HCT116 (cell line): ENCODE data around the gene EDN2. TPM values are rescaled to one million over a fixed set of nuclear protein-coding genes. Genes with fewer than 3 reads are reported as not detected.
A peak's percentile ranks its signal among the peaks of the same experiment; 100 is the strongest.

Experiments
- ATAC-seq: fragments of 200-7000 bp; cut with Tn5 transposase; 2 replicates; pipeline ENCODE4 v1.9.1; 2020; ENCODE audit warnings: mild to moderate bottlenecking, moderate library complexity
- BruUV-seq: library from RNA; stranded (reverse); fragments of 400-500 nt; replicated peaks from 2 replicates; lab custom pipeline; 2021; lab: Mats Ljungman, UMichigan
- CTCF ChIA-PET: fragments of 300-600 bp; sonication (Branson Sonifier 250); formaldehyde crosslinking; loops from one replicate; lab custom pipeline; 2021; ENCODE audit warnings: antibody characterized with exemption; lab: Charles Lee
- POLR2A ChIA-PET: fragments of 300-600, 350-600 bp; sonication (Branson Sonifier 250); formaldehyde crosslinking; loops from one replicate; lab custom pipeline; 2021; ENCODE audit warnings: antibody characterized with exemption; lab: Charles Lee
- RAD21 ChIA-PET, 2 experiments: fragments of 300-600 bp; sonication (Branson Sonifier 250); formaldehyde crosslinking; loops; one replicate each; lab custom pipeline; 2023; ENCODE audit warnings: low total read pairs in 2 of 2; ENCODE audit not compliant: uncharacterized antibody in 2 of 2, unreplicated experiment in 2 of 2, low non-redundant PET in 1 of 2; lab: Charles Lee
- DNase-seq: peaks from one replicate; pipeline ENCODE4 v3.0.0-alpha.2; 2010; ENCODE audit warnings: low read depth, low spot score
- H2AFZ ChIP-seq: fragments of 200-600 bp; shearing (Covaris generic), sonication (generic); 2 replicates; pipeline ENCODE4 v1.6.1; 2017; ENCODE audit warnings: low read depth, mixed run types, mixed read lengths, antibody characterized with exemption, low read length; ENCODE audit not compliant: poor library complexity, severe bottlenecking
- H3K27ac ChIP-seq: 2 replicates; pipeline ENCODE4 v1.5.1; 2012; ENCODE audit warnings: low read depth, low read length
- H3K27me3 ChIP-seq: fragments of 200-600 bp; sonication (generic); 2 replicates; pipeline ENCODE4 v1.6.1; 2016; ENCODE audit warnings: mixed run types, low read length, mixed read lengths; ENCODE audit not compliant: insufficient read depth
- H3K36me3 ChIP-seq, 2 experiments: fragments of 200-500 bp in 1 of 2; fragments of 200-600 bp in 1 of 2; sonication (Bioruptor generic) in 1 of 2; sonication (generic) in 1 of 2; 2 replicates each; pipeline versions ENCODE4 v1.5.1 to v1.6.1; 2014 to 2016; ENCODE audit warnings: low read length in 2 of 2, inconsistent platforms in 1 of 2, mixed read lengths in 1 of 2, mixed run types in 1 of 2; ENCODE audit not compliant: insufficient read depth in 2 of 2, control insufficient read depth in 1 of 2
- H3K4me1 ChIP-seq, 2 experiments: fragments of 200-600 bp in 1 of 2; sonication (generic) in 1 of 2; 2 replicates each; pipeline versions ENCODE4 v1.5.1 to v1.6.1; 2012 to 2017; ENCODE audit warnings: low read length in 2 of 2, inconsistent platforms in 1 of 2, mild to moderate bottlenecking in 1 of 2, mixed read lengths in 1 of 2, mixed run types in 1 of 2, moderate library complexity in 1 of 2; ENCODE audit not compliant: insufficient read depth in 2 of 2, control insufficient read depth in 1 of 2
- H3K4me2 ChIP-seq: fragments of 200-600 bp; sonication (generic); 2 replicates; pipeline ENCODE4 v1.6.1; 2017; ENCODE audit warnings: mixed run types, low read length, mixed read lengths
- H3K4me3 ChIP-seq, 2 experiments: fragments of 200-600 bp in 1 of 2; sonication (generic) in 1 of 2; replicated peaks in 1 of 2; 2 replicates each; pipeline ENCODE4 v1.5.1; 2011 to 2016; ENCODE audit warnings: low read length in 2 of 2, control low read depth in 1 of 2, low read depth in 1 of 2, mild to moderate bottlenecking in 1 of 2, mixed read lengths in 1 of 2, mixed run types in 1 of 2
- H3K79me2 ChIP-seq: fragments of 200-600 bp; sonication (generic); 2 replicates; pipeline ENCODE4 v1.6.1; 2017; ENCODE audit warnings: mild to moderate bottlenecking, mixed run types, low read length, moderate library complexity, mixed read lengths; ENCODE audit not compliant: insufficient read depth
- H3K9ac ChIP-seq: fragments of 200-600 bp; sonication (generic); 2 replicates; pipeline ENCODE4 v1.6.1; 2016; ENCODE audit warnings: low read length, mixed read lengths
- H3K9me2 ChIP-seq: fragments of 200-600 bp; sonication (generic), shearing (Covaris generic); 2 replicates; pipeline ENCODE4 v1.6.1; 2017; ENCODE audit warnings: mixed run types, mild to moderate bottlenecking, moderate library complexity; ENCODE audit not compliant: insufficient read depth
- H3K9me3 ChIP-seq, 2 experiments: fragments of 200-500 bp in 1 of 2; fragments of 200-600 bp in 1 of 2; sonication (Bioruptor generic) in 1 of 2; sonication (generic) in 1 of 2; 2 replicates each; pipeline ENCODE4 v1.6.1; 2014 to 2017; ENCODE audit warnings: low read length in 2 of 2, mixed read lengths in 2 of 2, inconsistent platforms in 1 of 2, low read depth in 1 of 2, mild to moderate bottlenecking in 1 of 2, mixed run types in 1 of 2, moderate library complexity in 1 of 2; ENCODE audit not compliant: control insufficient read depth in 1 of 2, insufficient read depth in 1 of 2
- H4K20me1 ChIP-seq: fragments of 200-600 bp; sonication (generic), shearing (Covaris generic); 2 replicates; pipeline ENCODE4 v1.6.1; 2017; ENCODE audit warnings: mixed run types, mild to moderate bottlenecking, moderate library complexity; ENCODE audit not compliant: insufficient read depth
- EGR1 ChIP-seq: IDR thresholded peaks from 2 replicates; pipeline ENCODE4 v1.6.1; 2012; ENCODE audit warnings: low read depth
- POLR2AphosphoS5 ChIP-seq: IDR thresholded peaks from 2 replicates; pipeline ENCODE4 v1.6.1; 2011; ENCODE audit warnings: mild to moderate bottlenecking, low read depth, low read length, moderate library complexity
- RAD21 ChIP-seq: IDR thresholded peaks from 2 replicates; pipeline ENCODE4 v1.6.1; 2012; ENCODE audit warnings: low read depth, mild to moderate bottlenecking
- intact Hi-C: fragments of 100-400 bp; cut with micrococcal nuclease; formaldehyde crosslinking; loops from 2 replicates; pipeline ENCODE4 v1.10.0; 2022
- total RNA-seq: library from RNA; stranded (reverse); gene quantifications from one replicate; pipeline ENCODE4 v1.2.1, GENCODE V29; 2021; ENCODE audit not compliant: unreplicated experiment
- TF ChIP-seq, protein P1 (sequence below): IDR thresholded peaks from 2 replicates; pipeline ENCODE4 v1.6.1; 2011; ENCODE audit warnings: mild to moderate bottlenecking, low read length, moderate library complexity; ENCODE audit not compliant: insufficient replicate concordance; ENCODE audit errors: extremely low read depth
- TF ChIP-seq, protein P2 (sequence below): IDR thresholded peaks from 2 replicates; pipeline ENCODE4 v1.6.1; 2012; ENCODE audit warnings: low read depth

Gene EDN2
- total RNA-seq, 1 experiment from 2014 or later, result not detected

DNA sequence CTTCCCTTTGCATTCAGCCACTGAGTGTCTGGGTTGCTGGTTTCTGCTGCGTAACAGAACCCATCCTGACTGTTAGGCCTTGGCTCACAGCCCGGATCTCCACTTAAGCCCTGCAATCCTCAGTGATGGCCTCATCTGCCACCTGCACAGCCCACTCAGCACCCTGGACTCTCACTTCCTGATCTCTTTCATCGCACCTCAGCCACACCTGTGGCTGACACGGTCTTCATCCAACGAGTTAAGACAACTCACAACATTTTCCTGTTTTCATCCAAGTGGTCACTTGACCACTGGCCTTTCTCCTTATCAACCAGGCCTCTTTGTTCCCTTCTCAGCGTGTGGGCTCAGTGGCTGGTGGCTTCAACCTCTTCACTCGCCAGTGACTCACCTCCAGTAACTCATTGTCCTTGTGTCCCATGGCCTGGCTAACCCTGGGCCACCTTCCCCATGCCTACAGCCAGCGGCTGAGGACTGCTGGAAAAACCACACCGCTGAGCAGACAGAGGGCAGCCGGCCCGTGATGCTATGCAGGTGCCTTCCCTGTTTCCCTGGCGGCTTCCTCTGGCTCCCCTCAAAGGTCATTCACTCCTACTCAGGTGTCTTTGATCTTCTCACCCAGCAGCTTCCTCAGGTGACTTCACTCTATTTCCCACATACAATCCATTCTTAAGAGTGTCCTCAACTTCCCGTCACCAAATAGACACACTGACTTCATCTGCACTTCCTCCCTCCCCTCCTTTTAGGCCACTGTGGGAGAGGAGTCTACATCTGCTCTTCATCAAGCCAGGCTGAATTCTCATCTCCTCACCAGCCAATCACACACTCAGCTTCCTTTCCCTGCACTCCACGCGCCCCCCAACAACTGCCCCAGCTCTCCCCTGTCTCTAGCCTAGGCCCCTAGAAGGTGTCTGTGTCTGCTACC lies 19.9 kb upstream of the EDN2 start:
- Histone ChIP-seq H3K4me3 (peak overlapping the region in 1 of 2 experiments; percentile 1; a peak in 1 of 4 replicates), H3K27ac (peak overlapping the region; percentile 50), H3K9ac (no peak overlapping the region; the same call in 1 of the 2 replicates), H3K36me3 (no peaks in the 10 kb centered on the region), H4K20me1 (no peaks in the 10 kb centered on the region), H3K79me2 (no peaks in the 10 kb centered on the region), H3K4me2 (peak overlapping the region; percentile 57), H3K9me2 (no peaks in the 10 kb centered on the region), H3K27me3 (no peaks in the 10 kb centered on the region), H3K4me1 (peaks cover 39 to 47% of the 10 kb centered on the region in 2 experiments), H3K9me3 (no peaks in the 10 kb centered on the region), H2AFZ (peak overlapping the region; percentile 64)
- intact Hi-C loops, result no loop called here
- POLR2A ChIA-PET, result no interaction called here
- TF ChIP-seq, protein P1, sequence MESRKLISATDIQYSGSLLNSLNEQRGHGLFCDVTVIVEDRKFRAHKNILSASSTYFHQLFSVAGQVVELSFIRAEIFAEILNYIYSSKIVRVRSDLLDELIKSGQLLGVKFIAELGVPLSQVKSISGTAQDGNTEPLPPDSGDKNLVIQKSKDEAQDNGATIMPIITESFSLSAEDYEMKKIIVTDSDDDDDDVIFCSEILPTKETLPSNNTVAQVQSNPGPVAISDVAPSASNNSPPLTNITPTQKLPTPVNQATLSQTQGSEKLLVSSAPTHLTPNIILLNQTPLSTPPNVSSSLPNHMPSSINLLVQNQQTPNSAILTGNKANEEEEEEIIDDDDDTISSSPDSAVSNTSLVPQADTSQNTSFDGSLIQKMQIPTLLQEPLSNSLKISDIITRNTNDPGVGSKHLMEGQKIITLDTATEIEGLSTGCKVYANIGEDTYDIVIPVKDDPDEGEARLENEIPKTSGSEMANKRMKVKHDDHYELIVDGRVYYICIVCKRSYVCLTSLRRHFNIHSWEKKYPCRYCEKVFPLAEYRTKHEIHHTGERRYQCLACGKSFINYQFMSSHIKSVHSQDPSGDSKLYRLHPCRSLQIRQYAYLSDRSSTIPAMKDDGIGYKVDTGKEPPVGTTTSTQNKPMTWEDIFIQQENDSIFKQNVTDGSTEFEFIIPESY, result no peak
- no peak for TF ChIP-seq RAD21
- TF ChIP-seq POLR2AphosphoS5, result peak; percentile 58
- no TSS peak for BruUV-seq
- CTCF ChIA-PET, result interaction anchor here (1.3 kb wide), 1 partner anchor 9 kb away, joined by 3 read pairs; no protein-coding TSS in a partner anchor
- peak; percentile 66 for ATAC-seq
- RAD21 ChIA-PET, result no interaction called here
- DNase-seq, result peak; percentile 63

DNA sequence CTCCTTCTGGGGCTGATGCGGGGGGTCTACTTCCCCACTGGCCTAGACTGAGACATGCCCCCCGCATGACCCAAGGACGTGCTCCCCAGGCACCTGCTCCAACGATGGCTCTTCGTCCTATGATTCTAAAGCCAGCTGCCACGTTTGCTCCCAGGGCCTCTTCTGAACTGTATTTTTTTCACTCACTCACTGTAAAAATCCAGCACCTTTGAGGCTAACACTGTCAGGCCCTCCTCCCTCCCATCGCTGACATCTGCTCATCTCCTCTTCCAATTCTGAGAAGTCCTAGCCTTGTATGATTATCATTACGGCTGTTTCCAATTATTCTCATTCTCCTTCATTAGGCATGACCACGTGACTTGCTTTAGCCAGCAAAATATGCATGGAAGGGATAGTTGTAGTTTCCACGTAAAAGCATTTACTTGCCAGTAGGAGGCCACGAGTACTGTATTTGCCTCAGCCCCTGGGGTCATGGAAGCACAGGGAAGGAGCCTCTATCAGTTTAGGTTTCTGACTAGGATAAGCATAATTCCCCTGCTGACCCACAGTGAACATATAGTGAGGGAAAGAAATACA lies 19.1 kb upstream of the EDN2 start:
- Histone ChIP-seq H3K27ac (peak overlapping the region; percentile 50), H3K4me2 (peak overlapping the region; percentile 57), H3K79me2 (no peaks in the 10 kb centered on the region), H4K20me1 (no peaks in the 10 kb centered on the region), H3K9me2 (no peaks in the 10 kb centered on the region), H3K9ac (no peak overlapping the region), H3K4me1 (peaks cover 46 to 54% of the 10 kb centered on the region in 2 experiments), H3K9me3 (no peaks in the 10 kb centered on the region), H3K36me3 (no peaks in the 10 kb centered on the region), H3K4me3 (no peak overlapping the region), H2AFZ (peak overlapping the region; percentile 64), H3K27me3 (no peaks in the 10 kb centered on the region)
- no peak for DNase-seq
- ChIA-PET CTCF (no interaction called here), RAD21 (no interaction called here), POLR2A (no interaction called here)
- no TSS peak for BruUV-seq
- intact Hi-C loops, result no loop called here
- peak; percentile 56 for ATAC-seq
- TF ChIP-seq EGR1, result no peak
- TF ChIP-seq, protein P2, sequence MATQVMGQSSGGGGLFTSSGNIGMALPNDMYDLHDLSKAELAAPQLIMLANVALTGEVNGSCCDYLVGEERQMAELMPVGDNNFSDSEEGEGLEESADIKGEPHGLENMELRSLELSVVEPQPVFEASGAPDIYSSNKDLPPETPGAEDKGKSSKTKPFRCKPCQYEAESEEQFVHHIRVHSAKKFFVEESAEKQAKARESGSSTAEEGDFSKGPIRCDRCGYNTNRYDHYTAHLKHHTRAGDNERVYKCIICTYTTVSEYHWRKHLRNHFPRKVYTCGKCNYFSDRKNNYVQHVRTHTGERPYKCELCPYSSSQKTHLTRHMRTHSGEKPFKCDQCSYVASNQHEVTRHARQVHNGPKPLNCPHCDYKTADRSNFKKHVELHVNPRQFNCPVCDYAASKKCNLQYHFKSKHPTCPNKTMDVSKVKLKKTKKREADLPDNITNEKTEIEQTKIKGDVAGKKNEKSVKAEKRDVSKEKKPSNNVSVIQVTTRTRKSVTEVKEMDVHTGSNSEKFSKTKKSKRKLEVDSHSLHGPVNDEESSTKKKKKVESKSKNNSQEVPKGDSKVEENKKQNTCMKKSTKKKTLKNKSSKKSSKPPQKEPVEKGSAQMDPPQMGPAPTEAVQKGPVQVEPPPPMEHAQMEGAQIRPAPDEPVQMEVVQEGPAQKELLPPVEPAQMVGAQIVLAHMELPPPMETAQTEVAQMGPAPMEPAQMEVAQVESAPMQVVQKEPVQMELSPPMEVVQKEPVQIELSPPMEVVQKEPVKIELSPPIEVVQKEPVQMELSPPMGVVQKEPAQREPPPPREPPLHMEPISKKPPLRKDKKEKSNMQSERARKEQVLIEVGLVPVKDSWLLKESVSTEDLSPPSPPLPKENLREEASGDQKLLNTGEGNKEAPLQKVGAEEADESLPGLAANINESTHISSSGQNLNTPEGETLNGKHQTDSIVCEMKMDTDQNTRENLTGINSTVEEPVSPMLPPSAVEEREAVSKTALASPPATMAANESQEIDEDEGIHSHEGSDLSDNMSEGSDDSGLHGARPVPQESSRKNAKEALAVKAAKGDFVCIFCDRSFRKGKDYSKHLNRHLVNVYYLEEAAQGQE, result no peak
- TF ChIP-seq, protein P1, result no peak
